GM12878 (cell line): Measurements from ENCODE around the gene WDR89. TPM values are rescaled to one million over a fixed set of nuclear protein-coding genes. Genes with fewer than 3 reads are reported as not detected.

ENCODE experiments used
- BCL3 ChIP-seq: IDR thresholded peaks from 2 replicates; pipeline ENCODE4 v1.6.1; 2011; ENCODE audit warnings: borderline replicate concordance, low read depth, mild to moderate bottlenecking, moderate library complexity, low read length; ENCODE audit not compliant: insufficient read depth, poor library complexity, severe bottlenecking
- BCLAF1 ChIP-seq: fragments of 450-650 bp; IDR thresholded peaks from 2 replicates; pipeline ENCODE4 v1.6.1; 2017; ENCODE audit warnings: antibody characterized with exemption, mild to moderate bottlenecking, moderate library complexity
- CREB1 ChIP-seq: IDR thresholded peaks from 2 replicates; pipeline ENCODE4 v1.6.1; 2012; ENCODE audit warnings: low read depth, mild to moderate bottlenecking, inconsistent platforms
- ELK1 ChIP-seq: IDR thresholded peaks from 2 replicates; pipeline ENCODE4 v1.6.1; 2012; ENCODE audit warnings: low read depth, low read length, improper control_type of control experiment
- EZH2 ChIP-seq: IDR thresholded peaks from 2 replicates; pipeline ENCODE4 v1.6.1; 2012; ENCODE audit warnings: low read depth, mild to moderate bottlenecking, control low read depth, inconsistent platforms, low read length, borderline replicate concordance; ENCODE audit not compliant: control insufficient read depth
- JUND ChIP-seq: IDR thresholded peaks from 2 replicates; pipeline ENCODE4 v1.6.1; 2012; ENCODE audit warnings: low read depth, mild to moderate bottlenecking, low read length, improper control_type of control experiment, moderate library complexity
- PBX3 ChIP-seq: IDR thresholded peaks from 2 replicates; pipeline ENCODE4 v1.6.1; 2011; ENCODE audit warnings: mild to moderate bottlenecking, low read depth, low read length, moderate library complexity; ENCODE audit not compliant: insufficient replicate concordance
- POU2F2 ChIP-seq: IDR thresholded peaks from 3 replicates; pipeline ENCODE4 v1.6.1; 2011; ENCODE audit warnings: low read depth, mild to moderate bottlenecking, low read length, borderline replicate concordance
- PRDM15 ChIP-seq: fragments of 450-650 bp; formaldehyde crosslinking; IDR thresholded peaks from 2 replicates; pipeline ENCODE4 v1.4.0; 2020; ENCODE audit warnings: mild to moderate bottlenecking, moderate library complexity
- RBBP5 ChIP-seq: fragments of 200-600 bp; sonication (generic); conservative IDR thresholded peaks from 2 replicates; pipeline ENCODE4 v1.6.1; 2016
- SIN3A ChIP-seq: IDR thresholded peaks from 2 replicates; pipeline ENCODE4 v1.6.1; 2012; ENCODE audit warnings: low read depth, low read length, improper control_type of control experiment
- SMARCA5 ChIP-seq: fragments of 450-650 bp; IDR thresholded peaks from 2 replicates; pipeline ENCODE4 v1.6.1; 2017; ENCODE audit warnings: mild to moderate bottlenecking
- TAF1 ChIP-seq: IDR thresholded peaks from 2 replicates; pipeline ENCODE4 v1.6.1; 2011; ENCODE audit warnings: mild to moderate bottlenecking, low read depth, low read length, borderline replicate concordance
- TBL1XR1 ChIP-seq: IDR thresholded peaks from 2 replicates; pipeline ENCODE4 v1.6.1; 2012; ENCODE audit warnings: low read depth, low read length, improper control_type of control experiment
- YBX1 ChIP-seq: fragments of 450-650 bp; IDR thresholded peaks from 2 replicates; pipeline ENCODE4 v1.6.1; 2016; ENCODE audit warnings: antibody characterized with exemption
- ZZZ3 ChIP-seq: IDR thresholded peaks from 2 replicates; pipeline ENCODE4 v1.6.1; 2011; ENCODE audit warnings: low read depth; ENCODE audit not compliant: control insufficient read depth, insufficient read length
- polyA plus RNA-seq, 11 experiments: library from polyadenylated mRNA; depleted of rRNA in 4 of 11; unstranded in 6 of 11; stranded (reverse) in 5 of 11; fragments of >200 nt; fragmentation: Nextera tagmentation in 4 of 11; fragmentation: Illumina TruSeq in 1 of 11; extraction: Ambion mirVana in 4 of 11; extraction: Trizol in 1 of 11; gene quantifications; 1 replicate in 1 of 11; 2 replicates in 10 of 11; pipeline versions ENCODE4 v1.2.1 to v1.2.3, GENCODE V29; 2011 to 2016; ENCODE audit warnings: inconsistent platforms in 2 of 11, missing spikeins in 2 of 11, low read depth in 1 of 11
- total RNA-seq, 4 experiments: library from RNA; depleted of rRNA in 3 of 4; stranded (reverse); fragments of >200 nt in 3 of 4; fragmentation: Illumina TruSeq in 1 of 4; extraction: Trizol in 1 of 4; gene quantifications; 2 replicates each; pipeline versions ENCODE4 v1.2.1 to v1.2.3, GENCODE V29; 2013 to 2021

The WDR89 gene
- total and polyA plus RNA-seq, 10 of the 15 experiments (the other 5 are each of a cell fraction or from before 2014, with no cell fraction given) = 11.8 to 25.7 (median 17.5) TPM

- no peak for TF ChIP-seq PBX3
- TF ChIP-seq TAF1 = no peak
- TF ChIP-seq PRDM15 = no peak
- no peak for TF ChIP-seq BCLAF1
- TF ChIP-seq ZZZ3 = no peak
- TF ChIP-seq TBL1XR1 = no peak
- TF ChIP-seq YBX1 = no peak
- TF ChIP-seq CREB1 = no peak
- TF ChIP-seq EZH2 = no peak
- TF ChIP-seq JUND = no peak
- TF ChIP-seq SIN3A = no peak
- TF ChIP-seq BCL3 = no peak
- TF ChIP-seq POU2F2 = no peak
- no peak for TF ChIP-seq ELK1
- no peak for TF ChIP-seq RBBP5
- TF ChIP-seq SMARCA5 = no peak
These were observed 30.9 kb upstream of the WDR89 start (continued) for GRCh38 chr14:63672417-63673180.
